ENCODE data around the gene HEMK1. TPM values are rescaled to one million over a fixed set of nuclear protein-coding genes. Genes with fewer than 3 reads are reported as not detected.

Gene HEMK1
- total and polyA plus RNA-seq, 9 donors = 12.9 to 21.5 (median 16.6) TPM

DNA sequence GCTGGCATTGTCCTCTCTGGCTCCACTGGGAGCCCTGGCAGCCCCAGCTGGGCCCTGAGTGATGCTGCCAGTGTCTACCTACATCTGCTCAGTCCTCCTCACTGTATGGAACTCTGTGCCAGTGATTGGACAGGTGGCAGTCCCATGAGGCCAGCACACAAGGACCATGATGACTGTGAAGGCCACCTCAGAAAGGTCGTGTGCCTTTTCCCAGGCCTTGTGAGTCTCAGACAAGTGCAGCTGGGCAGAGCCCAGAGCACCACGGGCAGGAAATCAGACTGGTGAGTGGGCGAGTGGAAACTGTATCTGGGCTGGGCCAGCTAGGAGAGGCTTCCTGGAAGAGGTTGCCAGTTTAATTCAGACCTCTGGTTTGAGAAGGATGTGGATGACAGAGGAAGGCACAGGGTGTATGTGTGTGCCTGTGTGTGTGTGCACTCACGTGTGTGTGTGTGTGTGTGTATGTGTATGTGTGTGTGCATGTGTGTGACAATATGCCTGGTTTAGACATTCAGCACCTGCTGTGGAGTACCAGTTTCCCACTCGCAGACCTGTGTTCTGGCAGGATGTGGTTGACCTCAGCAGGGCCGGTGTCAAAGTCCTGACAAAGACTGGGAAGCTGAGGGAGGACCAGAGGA is 54.6 kb downstream of the HEMK1 start:
- no peak overlapping the region for H3K27ac ChIP-seq (ENCODE audit: low read length)
- H3K4me1 ChIP-seq (ENCODE audit: control insufficient read depth, insufficient read depth, low read length) = peaks cover 12% of the 10 kb centered on the region
- no peaks in the 10 kb centered on the region for H3K9me3 ChIP-seq (replicated peaks; ENCODE audit: control insufficient read depth, low read depth, low read length)
- 65% methylated on average over 6 of the region's 6 CpGs for WGBS (ENCODE audit: insufficient coverage)
- DNase-seq = no peak
- peaks cover 4% of the 10 kb centered on the region for H3K36me3 ChIP-seq (ENCODE audit: control insufficient read depth, insufficient read depth, low read length)
- no peak overlapping the region for H3K4me3 ChIP-seq (ENCODE audit: low read length)
- H3K27me3 ChIP-seq (ENCODE audit: control insufficient read depth, insufficient read depth, low read length) = no peaks in the 10 kb centered on the region

DNA sequence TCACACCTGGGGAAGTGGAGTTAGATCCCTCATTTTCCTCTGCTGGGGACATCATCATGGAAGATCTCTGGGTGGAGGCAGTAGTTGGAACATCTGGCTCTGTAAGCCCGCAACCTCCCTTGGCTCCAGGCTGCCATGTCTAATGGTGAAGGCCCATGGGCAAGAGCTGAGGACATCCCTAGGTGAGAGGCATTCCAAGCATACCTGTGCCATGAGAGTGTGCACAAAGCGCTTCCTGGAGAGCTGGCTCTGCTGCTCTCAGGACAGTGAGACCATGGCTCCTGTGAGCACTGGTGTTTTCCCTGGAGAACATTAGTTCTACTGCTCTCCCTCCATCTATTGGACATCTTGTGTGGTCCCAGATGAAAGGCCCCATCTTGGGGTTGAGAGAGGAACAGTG is 55.3 kb downstream of the HEMK1 start:
- Histone ChIP-seq H3K4me1 (ENCODE audit: control insufficient read depth, insufficient read depth, low read length) (peaks cover 12% of the 10 kb centered on the region), H3K9me3 (replicated peaks; ENCODE audit: control insufficient read depth, low read depth, low read length) (no peaks in the 10 kb centered on the region), H3K36me3 (ENCODE audit: control insufficient read depth, insufficient read depth, low read length) (peaks cover 4% of the 10 kb centered on the region), H3K4me3 (ENCODE audit: low read length) (no peak overlapping the region), H3K27ac (ENCODE audit: low read length) (no peak overlapping the region), H3K27me3 (ENCODE audit: control insufficient read depth, insufficient read depth, low read length) (no peaks in the 10 kb centered on the region)
- 71% methylated on average over 1 of the region's 2 CpGs for WGBS (ENCODE audit: insufficient coverage)
- no peak for DNase-seq

DNA sequence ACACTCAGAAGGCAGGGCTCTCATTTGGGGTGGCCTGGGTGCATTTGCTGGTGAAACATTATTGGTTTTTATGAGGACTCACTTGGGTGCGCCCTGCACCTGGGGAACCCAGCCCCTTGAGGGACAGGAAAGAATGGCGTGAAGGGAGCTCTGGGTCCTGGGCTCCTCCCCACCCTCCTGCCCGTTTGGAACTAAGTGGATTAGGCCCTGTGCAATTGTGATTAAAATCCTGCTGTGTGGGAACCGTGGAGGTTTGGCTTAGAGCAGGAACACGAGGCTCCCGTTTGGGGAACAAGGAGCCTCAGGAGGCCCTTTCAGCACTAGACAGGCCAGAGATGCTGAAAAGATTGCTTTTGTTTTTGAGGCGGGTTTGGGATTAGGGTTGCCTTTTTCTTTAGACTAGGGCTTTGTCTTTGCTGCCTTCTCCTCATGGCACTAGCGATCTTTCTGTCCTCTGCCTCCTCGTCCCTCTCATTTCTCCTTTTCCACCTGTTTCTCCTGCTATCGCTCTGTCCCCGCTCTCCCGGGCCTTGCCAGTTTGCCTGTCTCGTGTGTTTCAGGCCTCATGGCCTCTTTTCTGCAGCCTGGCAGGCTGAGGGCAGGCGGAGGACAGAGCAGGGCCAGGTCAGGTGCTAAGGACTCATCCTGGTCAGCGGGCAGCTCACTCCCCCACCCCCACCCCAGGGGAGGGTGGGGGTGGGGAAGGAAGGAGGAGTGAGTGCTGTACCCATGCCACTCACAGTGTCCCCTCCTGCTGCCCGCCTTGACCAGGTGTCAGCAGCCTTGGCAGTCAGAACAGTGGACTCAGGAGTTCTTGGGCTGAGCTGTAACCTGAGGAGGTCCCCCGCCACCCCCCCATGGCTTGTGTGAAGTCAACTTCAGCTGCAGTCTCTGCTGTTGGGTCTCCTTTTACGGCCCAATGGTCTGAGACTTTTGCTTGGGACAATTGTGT is 56.2 kb downstream of the HEMK1 start:
- WGBS (ENCODE audit: insufficient coverage) = 42% methylated on average over 9 of the region's 18 CpGs
- H3K27me3 ChIP-seq (ENCODE audit: control insufficient read depth, insufficient read depth, low read length) = no peaks in the 10 kb centered on the region
- no peaks in the 10 kb centered on the region for H3K9me3 ChIP-seq (replicated peaks; ENCODE audit: control insufficient read depth, low read depth, low read length)
- peaks cover 12% of the 10 kb centered on the region for H3K4me1 ChIP-seq (ENCODE audit: control insufficient read depth, insufficient read depth, low read length)
- no peak overlapping the region for H3K27ac ChIP-seq (ENCODE audit: low read length)
- DNase-seq = no peak
- H3K4me3 ChIP-seq (ENCODE audit: low read length) = no peak overlapping the region
- H3K36me3 ChIP-seq (ENCODE audit: control insufficient read depth, insufficient read depth, low read length) = peaks cover 4% of the 10 kb centered on the region

DNA sequence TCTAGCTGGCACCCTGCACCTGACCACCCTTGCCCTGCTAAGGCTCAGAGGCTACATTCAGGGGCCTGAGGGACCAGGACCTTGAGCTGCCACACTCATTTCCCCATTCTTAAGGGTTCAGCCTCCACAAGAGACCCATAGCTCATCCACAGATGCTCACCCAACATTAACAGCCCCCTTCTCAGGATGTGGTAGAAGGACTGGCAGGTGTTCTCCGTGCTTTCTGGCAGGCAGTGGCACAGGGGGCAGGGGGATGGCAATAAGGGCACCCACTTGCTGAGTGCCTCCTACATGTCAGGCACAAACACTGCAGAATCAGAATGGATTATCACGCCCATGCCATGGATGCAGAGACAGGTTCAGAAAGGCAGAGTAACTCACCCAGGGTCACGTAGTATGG is 57.1 kb downstream of the HEMK1 start:
- WGBS (ENCODE audit: insufficient coverage) = 96% methylated on average over 3 of the region's 3 CpGs
- Histone ChIP-seq H3K9me3 (replicated peaks; ENCODE audit: control insufficient read depth, low read depth, low read length) (no peaks in the 10 kb centered on the region), H3K4me1 (ENCODE audit: control insufficient read depth, insufficient read depth, low read length) (peaks cover 12% of the 10 kb centered on the region), H3K27ac (ENCODE audit: low read length) (no peak overlapping the region), H3K4me3 (ENCODE audit: low read length) (no peak overlapping the region), H3K36me3 (ENCODE audit: control insufficient read depth, insufficient read depth, low read length) (no peaks in the 10 kb centered on the region), H3K27me3 (ENCODE audit: control insufficient read depth, insufficient read depth, low read length) (no peaks in the 10 kb centered on the region)
- DNase-seq = no peak

DNA sequence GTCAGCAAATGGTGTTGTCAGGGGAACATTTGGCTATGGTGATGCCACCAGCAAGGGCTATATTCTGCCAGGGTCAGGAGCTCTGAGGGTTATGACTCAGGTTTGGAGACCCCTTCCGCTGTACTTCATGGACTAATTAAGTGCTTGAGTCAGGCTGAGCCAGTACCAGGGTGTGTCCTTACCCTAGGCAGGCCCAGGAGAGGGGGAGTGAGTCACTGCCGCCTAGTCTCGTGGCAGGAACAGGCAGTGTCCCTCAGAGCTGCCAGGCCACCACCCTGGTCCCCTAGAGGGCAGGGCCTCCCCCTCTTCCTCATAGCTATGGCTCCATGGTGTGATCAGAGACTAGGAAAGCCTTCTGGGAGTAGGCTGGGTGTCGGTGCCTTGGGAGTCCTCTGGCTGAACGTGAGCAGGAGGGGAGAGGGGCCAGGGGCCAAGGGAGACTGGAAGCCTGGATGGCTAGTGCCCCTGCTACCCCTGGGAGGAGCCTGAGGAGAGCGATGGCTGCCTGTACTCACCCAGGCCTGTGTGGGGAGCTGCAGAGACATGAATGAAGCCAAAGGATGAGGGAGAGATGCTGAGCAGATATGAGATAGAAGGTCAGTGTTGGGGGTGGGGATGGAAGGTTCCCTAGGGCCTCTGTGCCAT is 58.2 kb downstream of the HEMK1 start:
- Histone ChIP-seq H3K36me3 (ENCODE audit: control insufficient read depth, insufficient read depth, low read length) (no peaks in the 10 kb centered on the region), H3K9me3 (replicated peaks; ENCODE audit: control insufficient read depth, low read depth, low read length) (no peaks in the 10 kb centered on the region), H3K27me3 (ENCODE audit: control insufficient read depth, insufficient read depth, low read length) (no peaks in the 10 kb centered on the region), H3K27ac (ENCODE audit: low read length) (no peak overlapping the region), H3K4me3 (ENCODE audit: low read length) (no peak overlapping the region), H3K4me1 (ENCODE audit: control insufficient read depth, insufficient read depth, low read length) (peaks cover 17% of the 10 kb centered on the region)
- no peak for DNase-seq
- 54% methylated on average over 4 of the region's 6 CpGs for WGBS (ENCODE audit: insufficient coverage)

DNA sequence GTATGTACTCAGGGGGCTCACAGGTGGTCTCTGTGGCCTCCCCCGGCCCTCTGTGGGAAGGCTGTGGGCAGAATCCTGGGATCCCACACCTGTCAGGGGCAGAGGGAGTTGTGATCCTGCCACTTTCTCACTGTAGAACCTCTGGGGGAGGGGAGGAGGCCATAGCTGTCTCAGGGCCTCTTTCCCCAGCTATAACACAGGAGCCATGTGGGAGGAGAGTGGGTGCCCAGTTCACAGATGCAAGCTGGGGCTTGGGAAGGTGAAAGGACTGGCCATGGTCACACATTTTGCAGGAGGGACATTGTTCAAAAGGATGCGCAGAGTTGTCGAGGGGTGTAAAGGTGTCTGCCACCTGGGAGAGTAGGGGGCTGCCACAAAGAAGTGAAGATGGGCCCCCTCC is 59.3 kb downstream of the HEMK1 start:
- no peak for DNase-seq
- Histone ChIP-seq H3K36me3 (ENCODE audit: control insufficient read depth, insufficient read depth, low read length) (no peaks in the 10 kb centered on the region), H3K4me3 (ENCODE audit: low read length) (no peak overlapping the region), H3K27me3 (ENCODE audit: control insufficient read depth, insufficient read depth, low read length) (no peaks in the 10 kb centered on the region), H3K9me3 (replicated peaks; ENCODE audit: control insufficient read depth, low read depth, low read length) (no peaks in the 10 kb centered on the region), H3K27ac (ENCODE audit: low read length) (no peak overlapping the region), H3K4me1 (ENCODE audit: control insufficient read depth, insufficient read depth, low read length) (peaks cover 17% of the 10 kb centered on the region)
- 84% methylated on average over 3 of the region's 3 CpGs for WGBS (ENCODE audit: insufficient coverage)

DNA sequence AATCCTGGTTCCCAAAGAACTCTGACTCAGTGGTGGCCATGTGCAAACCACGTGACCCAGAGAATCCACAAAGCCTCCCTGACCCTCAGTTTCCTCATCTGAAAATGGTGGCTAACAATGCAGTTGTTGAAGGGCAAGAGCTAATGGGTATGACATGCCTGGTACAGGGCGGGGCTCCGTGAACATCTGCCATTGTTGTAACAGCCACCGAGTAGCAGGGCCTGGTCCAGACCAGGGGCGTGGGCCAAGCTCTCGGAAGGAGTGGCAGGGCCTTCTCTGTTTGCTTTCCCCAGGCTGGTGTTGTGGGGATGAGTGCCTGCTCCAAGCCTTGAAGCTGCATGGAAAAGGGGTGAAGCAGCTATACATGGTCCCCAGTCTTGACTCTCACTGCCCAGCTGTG is 61.1 kb downstream of the HEMK1 start:
- Histone ChIP-seq H3K9me3 (replicated peaks; ENCODE audit: control insufficient read depth, low read depth, low read length) (no peaks in the 10 kb centered on the region), H3K27ac (ENCODE audit: low read length) (no peak overlapping the region), H3K36me3 (ENCODE audit: control insufficient read depth, insufficient read depth, low read length) (no peaks in the 10 kb centered on the region), H3K4me3 (ENCODE audit: low read length) (no peak overlapping the region), H3K27me3 (ENCODE audit: control insufficient read depth, insufficient read depth, low read length) (no peaks in the 10 kb centered on the region), H3K4me1 (ENCODE audit: control insufficient read depth, insufficient read depth, low read length) (peaks cover 12% of the 10 kb centered on the region)
- 86% methylated on average over 5 of the region's 6 CpGs for WGBS (ENCODE audit: insufficient coverage)
- DNase-seq = no peak

DNA sequence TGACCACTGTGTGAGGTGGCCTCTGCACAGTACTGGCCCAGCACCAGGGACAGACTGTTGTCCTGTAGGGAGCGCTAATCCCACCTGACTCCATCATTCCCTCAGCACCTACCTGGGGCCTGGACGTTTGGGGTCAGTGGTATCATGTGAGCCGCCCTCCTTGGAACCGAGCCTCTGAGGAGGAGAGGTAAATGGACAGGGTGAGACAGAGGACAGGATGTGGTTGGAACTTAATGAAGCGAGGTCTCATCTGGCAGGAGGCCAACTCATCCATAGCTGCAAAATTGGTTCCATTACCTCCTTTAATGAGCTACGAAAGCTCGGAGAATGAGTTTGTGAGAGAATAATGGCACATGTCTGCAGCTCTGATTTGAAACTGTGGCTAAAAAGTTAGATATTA is 61.6 kb downstream of the HEMK1 start:
- H3K9me3 ChIP-seq (replicated peaks; ENCODE audit: control insufficient read depth, low read depth, low read length) = no peaks in the 10 kb centered on the region
- H3K36me3 ChIP-seq (ENCODE audit: control insufficient read depth, insufficient read depth, low read length) = no peaks in the 10 kb centered on the region
- DNase-seq = no peak
- H3K27me3 ChIP-seq (ENCODE audit: control insufficient read depth, insufficient read depth, low read length) = no peaks in the 10 kb centered on the region
- H3K4me3 ChIP-seq (ENCODE audit: low read length) = no peak overlapping the region
- WGBS (ENCODE audit: insufficient coverage) = 71% methylated on average over 1 of the region's 7 CpGs
- H3K4me1 ChIP-seq (ENCODE audit: control insufficient read depth, insufficient read depth, low read length) = peaks cover 7% of the 10 kb centered on the region
- no peak overlapping the region for H3K27ac ChIP-seq (ENCODE audit: low read length)

DNA sequence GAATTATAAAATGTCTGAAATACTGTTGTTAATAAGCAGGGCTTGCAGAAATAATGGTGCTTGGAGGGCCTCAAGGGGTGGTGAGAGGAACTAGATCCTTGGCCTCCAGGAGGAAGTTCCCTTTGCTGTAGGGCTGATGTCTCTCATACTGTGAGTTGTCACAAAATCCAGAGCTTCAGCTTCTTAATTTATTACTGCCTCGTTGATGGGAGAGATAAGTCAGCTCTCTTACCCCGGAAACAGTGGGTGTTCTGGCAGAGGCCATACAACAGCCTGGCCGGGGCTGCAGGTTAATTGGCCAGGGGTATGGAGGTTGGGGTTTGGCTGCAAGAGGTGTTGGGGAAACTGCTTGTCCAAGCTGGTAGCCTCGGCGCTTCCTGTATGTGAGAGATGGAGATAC is 63.1 kb downstream of the HEMK1 start:
- H3K27ac ChIP-seq (ENCODE audit: low read length) = no peak overlapping the region
- DNase-seq = no peak
- 34% methylated on average over 5 of the region's 5 CpGs for WGBS (ENCODE audit: insufficient coverage)
- H3K27me3 ChIP-seq (ENCODE audit: control insufficient read depth, insufficient read depth, low read length) = no peaks in the 10 kb centered on the region
- H3K4me1 ChIP-seq (ENCODE audit: control insufficient read depth, insufficient read depth, low read length) = peaks cover 9% of the 10 kb centered on the region
- H3K9me3 ChIP-seq (replicated peaks; ENCODE audit: control insufficient read depth, low read depth, low read length) = no peaks in the 10 kb centered on the region
- H3K36me3 ChIP-seq (ENCODE audit: control insufficient read depth, insufficient read depth, low read length) = no peaks in the 10 kb centered on the region
- no peak overlapping the region for H3K4me3 ChIP-seq (ENCODE audit: low read length)

DNA sequence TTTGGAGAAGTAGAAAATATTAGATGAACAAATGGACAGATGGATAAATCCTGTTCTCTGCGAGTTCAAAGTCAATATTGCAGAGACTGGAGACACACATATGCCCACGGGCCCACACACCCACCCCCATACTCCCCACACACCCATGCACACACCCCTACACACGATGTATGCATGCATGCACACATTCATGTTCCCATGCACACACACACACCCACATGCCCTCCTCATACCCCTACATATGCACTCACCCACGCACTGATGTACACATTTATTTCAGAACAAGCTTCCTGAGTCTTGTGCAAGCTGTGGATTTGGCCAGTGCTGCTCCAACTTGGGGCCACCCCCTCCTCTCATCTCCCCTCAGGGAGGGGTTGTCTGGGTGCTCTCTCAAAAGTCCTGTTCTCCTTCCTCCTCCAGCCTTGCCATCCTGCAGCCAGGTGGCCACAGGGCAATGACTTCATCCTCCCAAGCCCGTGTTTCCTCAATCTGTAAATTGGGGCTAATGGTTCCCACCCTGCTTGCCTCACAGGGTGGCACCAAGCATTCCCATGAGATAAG is 64.0 kb downstream of the HEMK1 start:
- no peak for DNase-seq
- Histone ChIP-seq H3K4me3 (ENCODE audit: low read length) (no peak overlapping the region), H3K4me1 (ENCODE audit: control insufficient read depth, insufficient read depth, low read length) (peaks cover 9% of the 10 kb centered on the region), H3K9me3 (replicated peaks; ENCODE audit: control insufficient read depth, low read depth, low read length) (no peaks in the 10 kb centered on the region), H3K27me3 (ENCODE audit: control insufficient read depth, insufficient read depth, low read length) (no peaks in the 10 kb centered on the region), H3K36me3 (ENCODE audit: control insufficient read depth, insufficient read depth, low read length) (no peaks in the 10 kb centered on the region), H3K27ac (ENCODE audit: low read length) (no peak overlapping the region)
- WGBS (ENCODE audit: insufficient coverage) = 76% methylated on average over 3 of the region's 5 CpGs

Measured in muscle of leg (tissue), 11 donors.